Hippocampal formation (tissue), 2 donors: ENCODE measurements around the gene JAK3.
A peak's percentile ranks its signal among the peaks of the same experiment; 100 is the strongest.
"Not testable (repeated sequence)": the region's sequence is repeated elsewhere in the genome, so short reads cannot be mapped to it uniquely, and the experiment has no call there.

Experiments
- DNase-seq, 2 donors: peaks; one replicate each; lab custom pipeline; 2025; lab: John Stamatoyannopoulos, UW

Gene JAK3

DNA sequence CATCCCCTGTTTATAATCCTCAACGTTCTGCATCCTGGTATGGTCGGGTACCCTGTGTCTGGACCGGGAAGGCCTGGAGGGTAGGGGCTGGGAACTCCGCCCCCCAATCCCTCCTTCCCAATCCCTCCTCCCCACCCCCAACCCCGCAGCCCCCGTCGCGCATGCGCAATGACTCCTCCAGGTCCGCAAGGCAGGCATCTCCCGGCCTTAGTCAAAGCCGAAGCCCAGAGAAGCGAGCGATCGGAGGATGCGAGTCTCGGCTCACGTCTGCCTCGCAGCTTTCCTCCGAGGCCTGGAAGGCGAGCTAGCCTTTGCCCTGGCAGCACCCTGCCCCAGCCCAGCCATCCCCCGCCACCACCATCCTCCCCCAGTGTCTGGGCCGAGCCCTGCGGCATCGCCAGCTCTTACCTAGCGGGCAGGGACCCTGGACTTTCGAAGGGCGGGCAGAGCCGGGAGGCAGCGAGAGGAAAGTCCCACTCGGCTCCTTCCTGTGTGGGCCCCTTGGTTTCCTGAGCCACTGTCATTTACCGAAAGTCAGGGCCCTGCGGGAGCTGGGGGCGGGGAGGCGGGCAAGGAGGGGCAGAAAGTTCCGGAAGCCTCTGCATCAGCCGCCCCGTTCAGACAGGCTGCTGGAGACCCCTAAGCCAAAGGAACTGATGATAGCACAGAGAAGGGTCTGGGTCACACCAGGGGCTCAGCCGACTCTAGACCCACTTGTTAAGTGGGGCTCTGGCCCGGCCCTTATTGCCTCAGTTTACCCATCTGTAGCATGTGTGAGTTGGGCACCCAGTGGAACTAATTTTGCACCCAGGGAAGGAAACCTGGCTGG is at the start of gene JAK3:
TSS of gene JAK3 (minus strand) at position 445 of the 829 bp plus-strand sequence. CDS start 3,565 bp downstream, outside the sequence.
- peak in 1 of 2 donors; percentile 48 for DNase-seq

DNA sequence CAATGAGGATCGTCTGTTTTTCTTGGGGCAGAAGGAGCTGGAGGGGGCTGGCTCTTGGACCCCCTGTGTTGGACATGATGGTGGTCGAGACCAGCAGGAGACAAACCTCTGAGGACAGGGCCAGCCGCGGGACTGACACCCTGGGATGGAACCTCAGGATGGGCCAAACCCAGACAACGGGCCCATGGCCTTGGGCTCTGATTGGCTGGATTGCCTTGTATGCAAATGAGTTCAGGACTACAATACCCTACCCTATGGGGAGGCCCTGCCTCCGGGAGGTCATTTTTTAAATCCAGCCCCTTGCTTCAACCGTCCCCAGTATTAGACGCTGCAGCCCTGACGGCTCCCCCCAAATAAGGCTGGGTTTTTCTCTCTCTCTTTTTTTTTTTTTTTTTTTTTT is 46.0 kb upstream of the JAK3 start:
- DNase-seq, result no peak

DNA sequence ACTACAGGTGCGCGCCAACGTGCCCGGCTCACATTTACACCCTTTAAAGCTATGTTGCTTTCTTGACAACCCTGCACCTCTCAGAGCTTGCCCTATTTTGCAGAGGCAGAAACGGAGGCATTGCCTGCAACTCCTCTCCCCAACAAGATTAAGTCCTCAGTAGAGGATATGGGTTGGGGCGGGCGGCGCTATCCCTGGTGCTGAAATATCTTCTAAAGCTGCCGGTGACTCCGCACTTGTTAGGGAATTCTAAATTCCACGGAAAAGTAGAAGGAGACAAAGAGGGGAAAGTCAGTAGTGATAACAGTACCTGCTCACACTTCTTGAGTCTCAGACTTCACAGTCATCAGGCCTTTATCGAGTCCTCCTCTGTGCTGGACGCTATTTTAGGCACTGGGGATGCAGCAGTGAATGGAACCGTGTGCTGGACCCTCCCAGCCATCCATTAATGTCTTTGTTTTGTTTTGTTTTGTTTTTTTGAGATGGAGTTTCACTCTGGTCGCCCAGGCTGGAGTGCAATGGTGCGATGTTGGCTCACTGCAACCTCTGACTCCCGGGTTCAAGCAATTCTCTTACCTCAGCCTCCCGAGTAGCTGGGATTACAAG is 41.9 kb upstream of the JAK3 start:
- DNase-seq, result no peak

DNA sequence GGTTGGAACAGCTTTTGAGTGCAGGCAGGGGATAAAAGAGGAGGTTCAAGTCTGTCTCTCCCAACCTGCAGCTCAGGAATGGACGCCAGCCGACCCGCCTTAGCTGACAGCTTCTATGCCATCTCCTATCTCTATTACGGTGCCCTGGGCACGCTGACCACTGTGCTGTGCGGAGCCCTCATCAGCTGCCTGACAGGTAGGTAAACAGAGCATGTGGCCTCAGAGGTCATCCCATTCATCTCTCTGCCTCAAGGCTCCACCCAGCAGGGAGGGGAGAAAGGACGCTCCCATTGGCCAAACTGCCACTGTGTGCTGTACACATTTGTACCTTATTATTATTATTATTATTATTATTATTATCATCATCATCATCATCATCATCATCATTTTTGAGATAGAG is 40.5 kb upstream of the JAK3 start:
- DNase-seq, result no peak

DNA sequence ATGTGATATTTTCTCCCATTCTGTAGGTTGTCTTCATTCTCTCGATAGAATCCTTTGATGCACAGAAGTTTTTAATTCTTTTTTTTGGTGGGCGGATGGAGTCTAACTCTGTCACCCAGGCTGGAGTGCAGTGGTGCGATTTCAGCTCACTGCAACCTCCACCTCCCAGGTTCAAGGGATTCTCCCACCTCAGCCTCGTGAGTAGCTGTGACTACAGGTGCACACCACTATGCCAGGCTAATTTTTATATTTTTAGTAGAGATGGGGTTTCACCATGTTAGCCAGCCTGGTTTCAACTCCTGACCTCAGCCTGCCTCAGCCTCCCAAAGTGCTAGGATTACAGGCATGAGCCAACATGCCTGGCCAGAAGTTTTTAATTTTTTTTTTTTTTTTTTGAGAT is 39.4 kb upstream of the JAK3 start:
- not testable (repeated sequence) for DNase-seq

DNA sequence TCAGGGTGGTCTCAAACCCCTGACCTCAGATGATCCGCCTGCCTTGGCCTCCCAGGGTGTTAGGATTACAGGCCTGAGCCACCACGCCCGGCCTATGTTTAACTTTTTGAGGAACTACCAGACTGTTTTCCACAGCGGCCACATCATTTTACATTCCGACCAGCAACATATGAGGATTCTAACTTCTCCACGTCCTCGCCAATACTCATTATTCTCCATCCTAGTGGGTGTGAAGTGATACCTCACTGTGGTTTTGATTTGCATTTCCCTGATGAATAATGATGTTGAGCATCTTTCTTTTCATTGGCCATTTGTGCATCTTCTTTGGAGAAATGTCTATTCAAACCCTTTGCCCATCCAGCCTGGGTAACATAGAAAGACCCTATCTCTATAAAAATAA is 38.7 kb upstream of the JAK3 start:
- no peak for DNase-seq

DNA sequence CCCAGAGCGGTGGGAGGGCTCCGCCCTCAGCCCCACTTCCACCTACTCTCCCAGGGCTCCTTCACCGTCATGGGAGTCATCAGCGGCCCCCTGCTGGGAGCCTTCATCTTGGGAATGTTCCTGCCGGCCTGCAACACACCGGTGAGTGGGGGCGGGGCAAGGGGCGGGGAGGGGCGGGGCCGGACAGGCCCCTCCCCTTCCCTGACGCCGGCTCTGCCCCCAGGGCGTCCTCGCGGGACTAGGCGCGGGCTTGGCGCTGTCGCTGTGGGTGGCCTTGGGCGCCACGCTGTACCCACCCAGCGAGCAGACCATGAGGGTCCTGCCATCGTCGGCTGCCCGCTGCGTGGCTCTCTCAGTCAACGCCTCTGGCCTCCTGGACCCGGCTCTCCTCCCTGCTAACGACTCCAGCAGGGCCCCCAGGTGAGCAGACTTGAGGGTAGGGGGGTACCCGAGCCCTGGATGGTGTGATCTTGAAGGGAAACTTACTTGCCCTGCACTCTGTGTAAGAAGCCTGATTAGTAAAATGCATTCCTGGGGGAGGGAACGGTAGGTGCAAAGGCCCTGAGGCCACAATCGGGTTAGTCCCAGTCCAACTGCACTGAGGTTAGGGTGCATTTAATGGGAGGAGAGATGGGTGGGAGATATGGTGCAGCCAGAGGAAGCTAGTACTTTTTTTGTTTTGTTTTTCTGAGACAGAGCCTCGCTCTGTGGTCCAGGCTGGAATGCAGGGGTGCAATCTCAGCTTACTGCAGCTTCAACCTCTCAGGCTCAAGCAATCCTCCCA is 36.0 kb upstream of the JAK3 start:
- no peak for DNase-seq

DNA sequence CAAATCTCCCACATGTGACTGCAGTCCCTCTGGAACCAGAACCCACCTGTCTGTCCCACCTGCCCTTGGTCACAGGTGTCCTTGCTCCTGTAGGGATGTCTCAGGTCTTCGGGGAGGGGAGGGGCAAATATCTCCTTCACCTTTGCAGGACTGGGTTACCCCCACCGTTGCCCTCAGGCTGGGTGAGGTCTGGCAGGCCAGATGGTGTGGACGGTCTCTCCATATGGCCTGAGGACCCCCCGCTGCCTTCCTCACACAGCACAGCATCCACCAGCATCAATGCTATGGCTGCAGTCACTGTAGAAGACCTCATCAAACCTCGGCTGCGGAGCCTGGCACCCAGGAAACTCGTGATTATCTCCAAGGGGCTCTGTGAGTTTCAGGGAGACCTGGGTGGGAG is 33.9 kb upstream of the JAK3 start:
- DNase-seq, result no peak

DNA sequence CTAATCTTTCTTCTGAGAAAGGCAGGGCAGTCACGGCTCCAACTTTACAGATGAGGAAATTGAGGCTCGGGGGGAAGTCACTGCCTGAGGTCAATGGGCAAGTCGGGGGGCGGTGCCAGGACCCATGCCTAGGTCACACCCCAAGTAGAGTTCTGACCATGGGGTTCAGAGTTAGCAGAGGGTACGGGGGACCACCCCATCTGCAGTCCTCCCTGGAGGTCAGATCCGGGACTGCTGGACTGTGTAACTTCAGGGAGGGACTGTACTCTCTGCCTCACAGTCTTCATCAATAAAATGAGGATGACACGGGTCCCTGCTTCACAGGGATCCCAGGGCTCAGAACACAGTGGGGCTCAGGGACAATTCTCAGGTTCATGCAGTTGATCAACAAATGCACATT is 31.7 kb upstream of the JAK3 start:
- no peak for DNase-seq

DNA sequence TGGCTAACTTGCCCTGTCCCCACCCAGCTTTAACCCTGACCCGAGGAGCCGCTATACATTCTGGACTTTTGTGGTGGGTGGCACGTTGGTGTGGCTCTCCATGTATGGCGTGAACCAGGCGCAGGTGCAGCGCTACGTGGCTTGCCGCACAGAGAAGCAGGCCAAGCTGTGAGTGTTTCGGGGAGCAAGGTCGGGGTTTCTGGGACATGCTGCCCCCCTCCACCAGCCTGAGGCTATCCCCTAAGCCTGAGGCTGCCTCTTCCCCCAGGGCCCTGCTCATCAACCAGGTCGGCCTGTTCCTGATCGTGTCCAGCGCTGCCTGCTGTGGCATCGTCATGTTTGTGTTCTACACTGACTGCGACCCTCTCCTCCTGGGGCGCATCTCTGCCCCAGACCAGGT is 29.9 kb upstream of the JAK3 start:
- no peak for DNase-seq

DNA sequence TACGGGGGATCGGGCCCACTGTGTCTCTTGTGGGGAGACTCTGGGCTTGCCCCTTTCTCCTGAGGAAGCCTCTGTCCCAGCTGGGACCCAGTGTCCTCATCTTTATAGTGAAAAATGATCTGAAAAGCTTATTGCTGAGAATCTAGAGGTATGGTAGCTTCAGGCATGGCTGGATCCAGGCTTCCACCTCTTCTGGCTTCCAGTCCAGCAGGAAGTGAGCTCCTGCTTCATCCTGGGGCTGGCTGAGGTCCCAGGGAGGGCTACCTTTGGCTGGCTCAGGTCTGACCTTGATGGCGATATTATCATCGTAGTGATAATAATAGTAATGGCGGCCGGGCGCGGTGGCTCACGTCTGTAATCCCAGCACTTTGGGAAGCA is 27.0 kb upstream of the JAK3 start:
- DNase-seq, result no peak

DNA sequence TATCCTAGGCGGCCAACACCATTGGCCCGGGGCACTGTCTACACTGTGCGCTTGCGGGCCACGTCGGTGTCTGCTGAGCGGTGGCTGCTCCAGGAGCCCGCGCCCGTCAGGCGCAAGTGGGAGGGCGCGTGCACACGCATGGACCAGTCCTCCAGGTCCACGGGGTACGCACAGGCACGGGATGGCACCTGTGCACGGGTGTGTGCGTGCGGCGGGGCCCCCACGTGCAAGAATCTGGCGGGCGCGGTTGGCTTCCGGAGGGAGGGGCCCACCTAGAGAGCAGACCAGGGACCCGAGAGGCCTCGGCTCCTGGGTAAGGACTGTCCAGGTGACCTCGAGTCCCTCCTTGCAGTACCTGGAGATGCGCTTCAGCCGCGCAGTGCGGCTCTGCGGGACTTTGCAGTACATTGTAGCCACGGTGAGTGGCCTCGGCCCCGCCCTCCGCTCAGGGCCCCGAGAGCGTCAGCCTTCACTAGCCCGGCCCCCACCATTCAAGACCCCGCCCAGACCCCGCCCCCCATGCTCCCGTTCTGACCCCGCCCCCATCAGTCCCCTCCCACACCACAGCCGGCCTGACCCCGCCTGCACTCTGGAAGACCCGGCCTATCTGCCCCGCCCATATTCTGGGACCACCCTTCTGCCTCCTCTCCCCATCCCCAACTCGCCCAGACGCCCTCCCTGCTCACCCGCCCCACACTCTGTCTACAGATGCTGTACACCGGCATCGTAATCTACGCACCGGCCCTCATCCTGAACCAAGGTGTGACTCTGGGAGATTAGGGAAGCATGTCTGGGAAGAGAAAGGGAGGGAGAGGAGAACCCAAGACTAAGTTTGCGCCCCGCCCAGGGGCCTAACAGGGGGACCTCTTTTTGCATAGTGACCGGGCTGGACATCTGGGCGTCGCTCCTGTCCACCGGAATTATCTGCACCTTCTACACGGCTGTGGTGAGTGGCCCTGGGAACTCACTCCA is 26.3 kb upstream of the JAK3 start:
- DNase-seq, result no peak

DNA sequence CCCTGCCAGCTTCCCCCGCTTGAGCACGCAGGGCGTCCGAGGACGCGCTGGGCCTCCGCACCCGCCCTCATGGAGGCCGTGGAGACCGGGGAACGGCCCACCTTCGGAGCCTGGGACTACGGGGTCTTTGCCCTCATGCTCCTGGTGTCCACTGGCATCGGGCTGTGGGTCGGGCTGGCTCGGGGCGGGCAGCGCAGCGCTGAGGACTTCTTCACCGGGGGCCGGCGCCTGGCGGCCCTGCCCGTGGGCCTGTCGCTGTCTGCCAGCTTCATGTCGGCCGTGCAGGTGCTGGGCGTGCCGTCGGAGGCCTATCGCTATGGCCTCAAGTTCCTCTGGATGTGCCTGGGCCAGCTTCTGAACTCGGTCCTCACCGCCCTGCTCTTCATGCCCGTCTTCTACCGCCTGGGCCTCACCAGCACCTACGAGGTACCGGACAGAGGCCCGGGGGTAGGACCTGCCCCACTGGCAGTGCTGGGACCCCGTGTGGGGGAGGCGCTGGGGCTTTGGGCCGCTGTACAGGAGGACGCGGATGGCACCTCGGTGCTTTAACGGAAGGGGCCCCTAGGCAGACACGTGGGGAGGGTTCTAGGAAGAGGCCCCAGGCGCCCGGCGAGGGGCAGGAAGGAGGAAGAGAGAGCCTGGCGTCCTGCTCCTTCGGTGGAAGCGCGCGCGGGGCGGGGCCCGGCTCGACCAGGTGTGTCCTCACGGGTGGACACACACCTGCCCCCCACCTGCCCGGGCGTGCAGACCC is 24.6 kb upstream of the JAK3 start:
- DNase-seq, result no peak

DNA sequence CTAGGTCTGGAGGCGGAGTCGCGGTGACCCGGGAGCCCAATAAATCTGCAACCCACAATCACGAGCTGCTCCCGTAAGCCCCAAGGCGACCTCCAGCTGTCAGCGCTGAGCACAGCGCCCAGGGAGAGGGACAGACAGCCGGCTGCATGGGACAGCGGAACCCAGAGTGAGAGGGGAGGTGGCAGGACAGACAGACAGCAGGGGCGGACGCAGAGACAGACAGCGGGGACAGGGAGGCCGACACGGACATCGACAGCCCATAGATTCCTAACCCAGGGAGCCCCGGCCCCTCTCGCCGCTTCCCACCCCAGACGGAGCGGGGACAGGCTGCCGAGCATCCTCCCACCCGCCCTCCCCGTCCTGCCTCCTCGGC is 24.1 kb upstream of the JAK3 start, which contains the start of gene SLC5A5:
TSS of gene SLC5A5 (plus strand) at position 68 of the 373 bp plus-strand sequence. CDS start 375 bp downstream, outside the sequence.
- DNase-seq, result no peak

DNA sequence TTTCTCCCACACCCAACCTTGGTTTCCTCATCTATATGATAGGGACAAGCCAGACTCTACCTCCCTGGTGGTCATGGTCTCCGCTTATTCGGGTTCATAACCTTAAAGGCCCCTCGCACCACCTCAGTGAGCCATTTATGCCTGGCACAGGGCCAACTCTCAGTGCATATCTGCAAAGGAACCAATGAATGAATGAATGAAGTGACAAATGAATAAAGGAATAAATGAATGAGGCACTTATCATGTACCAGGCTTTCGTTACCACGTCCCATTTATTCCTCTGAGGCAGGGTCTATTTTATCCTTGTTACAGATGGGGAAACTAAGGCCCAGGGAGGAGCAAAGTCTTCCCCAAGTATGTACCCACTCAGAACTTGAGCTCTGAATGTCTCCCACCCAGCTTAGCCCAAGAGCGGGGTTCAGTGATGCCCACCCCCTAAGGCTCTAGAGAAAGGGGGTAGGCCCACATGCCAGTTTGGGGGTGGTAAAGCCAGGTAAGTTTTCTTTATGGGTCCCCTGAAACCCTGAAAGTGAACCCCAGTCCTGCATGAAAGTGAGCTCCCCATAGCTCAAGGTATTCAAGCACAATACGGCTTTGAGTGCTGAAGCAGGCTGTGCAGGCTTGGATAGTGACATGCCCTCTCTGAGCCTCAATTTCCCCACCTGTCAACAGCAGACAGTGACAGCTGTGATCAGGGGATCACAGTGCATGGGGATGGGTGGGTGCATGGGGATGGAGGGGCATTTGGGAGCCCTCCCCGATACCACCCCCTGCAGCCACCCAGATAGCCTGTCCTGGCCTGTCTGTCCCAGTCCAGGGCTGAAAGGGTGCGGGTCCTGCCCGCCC is 23.5 kb upstream of the JAK3 start:
- DNase-seq, result no peak

DNA sequence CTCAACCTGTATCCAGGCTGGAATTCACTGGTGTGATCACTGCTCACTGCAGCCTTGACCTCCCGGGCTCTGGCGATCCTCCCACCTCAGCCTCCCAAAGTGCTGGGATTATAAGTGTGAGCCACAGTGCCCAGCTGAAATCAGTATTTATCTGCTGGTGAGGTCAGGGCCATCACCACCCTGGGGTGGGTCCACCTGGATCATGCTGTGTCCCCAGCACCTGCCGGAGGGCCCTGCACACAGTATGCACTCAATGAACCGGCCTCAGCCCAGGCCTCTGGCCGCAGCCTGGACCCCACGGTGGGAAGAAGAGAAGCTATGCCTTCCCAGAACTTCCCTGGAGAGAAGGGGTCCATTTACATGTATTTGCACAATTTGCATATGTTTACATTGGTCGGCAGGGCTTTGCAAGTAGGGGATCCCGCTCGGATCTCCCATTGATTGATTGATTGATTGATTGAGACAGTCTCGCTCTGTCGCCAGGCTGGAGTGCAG is 21.4 kb upstream of the JAK3 start:
- DNase-seq, result no peak

DNA sequence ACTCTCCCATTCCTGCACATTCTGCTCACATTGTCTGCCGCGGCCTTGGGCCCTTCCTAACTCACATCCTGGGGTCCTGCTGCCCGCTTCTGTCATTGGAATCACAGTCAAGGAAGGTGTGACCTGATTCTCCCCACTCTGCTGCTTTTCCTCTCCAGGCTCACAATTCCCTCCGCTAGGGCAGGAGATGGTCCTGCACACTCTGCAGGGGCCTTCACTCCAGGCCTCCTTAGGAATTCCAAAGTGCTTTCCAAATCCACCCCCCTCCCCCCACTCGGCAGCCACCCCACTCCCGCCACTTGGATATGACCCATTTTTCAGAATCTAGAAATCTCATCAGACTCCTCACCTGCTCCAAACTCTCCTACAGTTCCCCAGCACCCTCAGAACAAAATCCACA is 20.9 kb upstream of the JAK3 start:
- no peak for DNase-seq

DNA sequence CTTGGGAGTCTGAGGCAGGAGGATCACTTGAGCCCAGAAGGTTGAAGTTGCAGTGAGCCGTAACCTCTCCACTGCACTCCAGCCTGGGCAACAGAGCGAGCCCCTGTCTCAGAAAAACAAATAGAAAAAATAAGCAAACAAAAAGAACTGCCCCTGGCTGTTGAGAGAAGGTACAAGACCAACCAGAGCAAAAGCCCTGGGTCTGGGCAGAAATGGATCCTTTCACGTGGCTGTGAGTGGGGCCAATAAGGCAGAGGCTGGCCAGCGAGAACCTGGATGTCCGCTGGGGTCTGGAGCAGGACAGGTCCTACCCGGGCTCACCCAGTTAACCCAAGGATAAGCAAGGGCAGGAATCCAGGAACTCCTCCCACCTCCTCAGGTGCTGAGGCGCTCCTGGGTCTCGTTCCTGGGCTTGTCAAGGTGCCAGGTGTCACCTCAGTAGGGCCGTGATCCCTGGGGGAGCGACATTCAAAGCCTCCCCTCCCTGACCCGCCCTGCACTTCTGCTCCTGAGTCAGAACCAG is 19.2 kb upstream of the JAK3 start:
- no peak for DNase-seq

DNA sequence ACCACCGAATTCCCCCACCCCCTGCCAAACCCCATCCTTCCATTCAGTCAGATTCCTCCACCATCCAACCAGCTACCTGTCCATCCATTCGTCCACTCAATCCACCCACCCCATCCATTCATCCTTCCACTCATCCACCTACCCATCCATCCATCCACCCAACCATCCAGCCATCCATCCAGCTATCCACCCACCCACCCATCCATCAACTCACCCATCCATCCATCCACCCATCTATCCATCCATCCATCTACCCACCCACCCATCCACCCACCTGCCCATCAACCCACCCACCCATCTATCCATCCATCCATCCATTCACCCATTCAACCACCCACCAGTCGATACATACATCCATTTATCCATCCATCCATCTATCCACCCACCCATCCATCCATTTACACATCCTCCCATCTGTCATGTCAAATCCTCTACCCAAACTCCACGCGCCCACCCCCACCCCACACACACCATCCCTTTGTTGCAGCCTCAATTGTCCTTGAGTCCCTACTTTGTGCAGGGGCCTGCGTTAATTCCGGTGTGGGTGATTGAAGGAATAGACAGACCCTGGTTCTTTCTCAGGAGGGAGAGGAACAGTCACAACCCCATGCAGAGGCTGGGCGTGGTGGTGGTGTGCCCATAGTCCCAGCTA is 18.7 kb upstream of the JAK3 start:
- no peak for DNase-seq
